HepG2 (cell line): ENCODE measurements around the gene PIGL. TPM values are rescaled to one million over a fixed set of nuclear protein-coding genes. Genes with fewer than 3 reads are reported as not detected.

Experiments
- AKNA ChIP-seq: sonication (generic); formaldehyde crosslinking; IDR thresholded peaks from 2 replicates; pipeline ENCODE4 v1.4.0; 2020; ENCODE audit warnings: missing genetic modification reagents, borderline replicate concordance
- GFI1 ChIP-seq: sonication (generic); formaldehyde crosslinking; IDR thresholded peaks from 2 replicates; pipeline ENCODE4 v1.5.0; 2020; ENCODE audit warnings: missing genetic modification reagents, mild to moderate bottlenecking, borderline replicate concordance
- GPBP1L1 ChIP-seq: sonication (generic); formaldehyde crosslinking; IDR thresholded peaks from 2 replicates; pipeline ENCODE4 v1.5.0; 2020; ENCODE audit warnings: mild to moderate bottlenecking, missing genetic modification reagents
- MBNL3 ChIP-seq: fragments of 250-450 bp; sonication (Bioruptor Pico); conservative IDR thresholded peaks from 2 replicates; pipeline ENCODE4 v1.8.0; 2022; ENCODE audit warnings: mild to moderate bottlenecking, inconsistent platforms
- MED1 ChIP-seq: sonication (generic); formaldehyde crosslinking; IDR thresholded peaks from 2 replicates; pipeline ENCODE4 v1.4.0; 2020; ENCODE audit warnings: missing genetic modification reagents
- NPAS2 ChIP-seq: sonication (generic); formaldehyde crosslinking; IDR thresholded peaks from 2 replicates; pipeline ENCODE4 v1.8.0; 2022; ENCODE audit warnings: mild to moderate bottlenecking, missing genetic modification reagents, borderline replicate concordance
- SPEN ChIP-seq: sonication (generic); formaldehyde crosslinking; IDR thresholded peaks from 2 replicates; pipeline ENCODE4 v1.5.1; 2020; ENCODE audit warnings: low read depth, mild to moderate bottlenecking, missing genetic modification reagents
- TEAD3 ChIP-seq: optimal IDR thresholded peaks from 2 replicates; pipeline ENCODE3; 2016; ENCODE audit warnings: borderline replicate concordance
- TOPORS ChIP-seq: sonication (generic); formaldehyde crosslinking; IDR thresholded peaks from 2 replicates; pipeline ENCODE4 v1.8.0; 2023; ENCODE audit warnings: mild to moderate bottlenecking, missing genetic modification reagents
- ZBTB25 ChIP-seq: IDR thresholded peaks from 2 replicates; pipeline ENCODE4 v1.6.1; 2018; ENCODE audit warnings: missing genetic modification reagents
- ZFP36 ChIP-seq: fragments of 150-350 bp; IDR thresholded peaks from 2 replicates; pipeline ENCODE4 v1.6.1; 2018; ENCODE audit warnings: borderline replicate concordance, low read length, low read depth; ENCODE audit not compliant: partially characterized antibody
- ZNF543 ChIP-seq: sonication (generic); formaldehyde crosslinking; IDR thresholded peaks from 2 replicates; pipeline ENCODE4 v1.4.0; 2020; ENCODE audit warnings: mild to moderate bottlenecking, missing genetic modification reagents
- ZNF556 ChIP-seq: sonication (generic); formaldehyde crosslinking; IDR thresholded peaks from 2 replicates; pipeline ENCODE4 v1.4.0; 2020; ENCODE audit warnings: mild to moderate bottlenecking, missing genetic modification reagents, borderline replicate concordance
- ZNF704 ChIP-seq: sonication (generic); formaldehyde crosslinking; IDR thresholded peaks from 2 replicates; pipeline ENCODE4 v1.8.1; 2023; ENCODE audit warnings: mild to moderate bottlenecking, inconsistent platforms, moderate library complexity, missing genetic modification reagents, borderline replicate concordance
- polyA plus RNA-seq, 8 experiments: library from polyadenylated mRNA; depleted of rRNA in 3 of 8; stranded (reverse) in 7 of 8; unstranded in 1 of 8; fragments of >200 nt; fragmentation: Illumina TruSeq in 4 of 8; extraction: Trizol in 4 of 8; gene quantifications; 2 replicates each; pipeline versions ENCODE4 v1.2.1 to v1.2.3, GENCODE V29; 2011 to 2016; ENCODE audit warnings: low read depth in 4 of 8, missing spikeins in 1 of 8, mixed read lengths in 1 of 8; ENCODE audit not compliant: insufficient read depth in 1 of 8
- total RNA-seq, 5 experiments: library from RNA; depleted of rRNA; stranded (reverse); fragments of >200 nt; fragmentation: Illumina TruSeq; extraction: Trizol; gene quantifications; 2 replicates each; pipeline ENCODE4 v1.2.3, GENCODE V29; 2016; ENCODE audit warnings: low read depth in 1 of 5
- TF ChIP-seq, protein P1 (sequence below): sonication (generic); formaldehyde crosslinking; IDR thresholded peaks from 2 replicates; pipeline ENCODE4 v1.5.0; 2020; ENCODE audit warnings: missing genetic modification reagents
- TF ChIP-seq, protein P2 (sequence below): IDR thresholded peaks from 2 replicates; pipeline ENCODE4 v1.6.1; 2016; ENCODE audit warnings: missing biosample characterization, missing genetic modification reagents, low read depth

PIGL gene
- total and polyA plus RNA-seq, 2 of the 13 experiments (the other 11 are each of a cell fraction or from before 2014, with no cell fraction given): 28.5 to 63.8 TPM

DNA sequence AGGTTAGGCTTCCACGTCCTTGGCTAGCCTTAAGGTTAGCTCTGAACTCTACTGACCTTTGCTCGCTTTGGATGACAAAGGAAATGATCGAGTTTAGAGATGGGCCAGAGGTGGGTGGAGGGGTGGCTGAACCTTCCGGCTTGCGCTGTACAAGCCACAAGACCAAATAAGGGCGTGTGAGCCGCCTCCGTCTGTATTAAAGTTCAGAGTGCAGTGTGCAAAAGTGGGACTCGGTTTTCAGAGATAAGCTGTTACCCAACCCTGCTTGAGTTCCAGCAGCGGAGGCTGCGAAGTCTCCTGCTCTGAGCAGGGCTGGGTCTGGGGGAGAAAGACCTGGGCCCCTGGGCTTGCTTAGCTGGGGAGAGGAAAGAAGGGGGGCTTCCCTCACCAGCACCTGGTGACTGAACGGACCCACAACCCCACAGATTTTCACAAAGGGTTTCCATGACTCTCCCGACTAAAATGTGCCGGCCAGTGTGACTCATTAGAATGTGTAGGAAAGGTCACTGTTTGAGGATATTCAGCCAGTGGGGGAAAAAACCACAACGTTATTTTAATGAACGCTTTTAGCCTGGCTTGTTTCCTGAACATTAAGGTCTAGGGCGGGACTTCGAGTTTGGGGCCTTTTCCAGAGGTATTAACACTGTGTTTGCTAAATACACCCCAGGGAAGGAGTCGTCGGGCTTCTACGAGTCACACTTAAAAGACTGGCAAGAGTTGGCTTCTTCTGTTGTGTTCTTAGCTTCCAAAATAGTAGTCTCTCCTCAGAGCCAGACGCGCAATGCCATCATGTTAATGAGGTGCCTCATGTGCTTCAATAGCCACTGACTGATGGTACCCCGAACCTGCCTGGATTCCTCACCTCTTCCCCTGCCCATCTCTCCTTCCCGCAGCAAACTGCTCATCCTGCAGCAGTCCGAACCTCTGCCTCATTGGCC, 69.3 kb downstream of the PIGL start (continued):
- no peak for TF ChIP-seq AKNA (CRISPR knock-in tag)
- peak; percentile 74; the same call in 1 of the 2 replicates for TF ChIP-seq ZNF556
- TF ChIP-seq SPEN (CRISPR knock-in tag): peak; percentile 89; the same call in 1 of the 2 replicates
- no peak for TF ChIP-seq MBNL3 (CRISPR knock-in tag)
- TF ChIP-seq ZBTB25 (CRISPR knock-in tag): peak; percentile 80
- peak; percentile 75 for TF ChIP-seq TEAD3 (CRISPR knock-in tag)
- TF ChIP-seq, protein P1, sequence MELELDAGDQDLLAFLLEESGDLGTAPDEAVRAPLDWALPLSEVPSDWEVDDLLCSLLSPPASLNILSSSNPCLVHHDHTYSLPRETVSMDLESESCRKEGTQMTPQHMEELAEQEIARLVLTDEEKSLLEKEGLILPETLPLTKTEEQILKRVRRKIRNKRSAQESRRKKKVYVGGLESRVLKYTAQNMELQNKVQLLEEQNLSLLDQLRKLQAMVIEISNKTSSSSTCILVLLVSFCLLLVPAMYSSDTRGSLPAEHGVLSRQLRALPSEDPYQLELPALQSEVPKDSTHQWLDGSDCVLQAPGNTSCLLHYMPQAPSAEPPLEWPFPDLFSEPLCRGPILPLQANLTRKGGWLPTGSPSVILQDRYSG (CRISPR knock-in tag): no peak
- no peak for TF ChIP-seq NPAS2
- TF ChIP-seq TOPORS (CRISPR knock-in tag): no peak; the same call in 1 of the 2 replicates
- peak; percentile 40; the same call in 1 of the 2 replicates for TF ChIP-seq ZNF704 (CRISPR knock-in tag)
- TF ChIP-seq, protein P2, sequence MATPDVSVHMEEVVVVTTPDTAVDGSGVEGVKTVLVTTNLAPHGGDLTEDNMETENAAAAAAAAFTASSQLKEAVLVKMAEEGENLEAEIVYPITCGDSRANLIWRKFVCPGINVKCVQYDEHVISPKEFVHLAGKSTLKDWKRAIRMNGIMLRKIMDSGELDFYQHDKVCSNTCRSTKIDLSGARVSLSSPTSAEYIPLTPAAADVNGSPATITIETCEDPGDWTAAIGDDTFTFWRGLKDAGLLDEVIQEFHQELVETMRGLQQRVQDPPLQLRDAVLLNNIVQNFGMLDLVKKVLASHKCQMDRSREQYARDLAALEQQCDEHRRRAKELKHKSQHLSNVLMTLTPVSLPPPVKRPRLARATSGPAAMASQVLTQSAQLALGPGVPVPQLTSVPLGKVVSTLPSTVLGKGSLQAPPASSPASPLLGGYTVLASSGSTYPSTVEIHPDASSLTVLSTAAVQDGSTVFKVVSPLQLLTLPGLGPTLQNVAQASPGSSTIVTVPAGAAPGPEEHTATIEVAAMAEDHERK (CRISPR knock-in tag): 0 out of 2 replicates have a peak, but pooled peaks have one; percentile 10
- TF ChIP-seq MED1: peak; percentile 98
- peak; percentile 67 for TF ChIP-seq GFI1 (CRISPR knock-in tag)
- TF ChIP-seq GPBP1L1 (CRISPR knock-in tag): no peak
- TF ChIP-seq ZNF543 (CRISPR knock-in tag): peak; percentile 94
- peak; percentile 71 for TF ChIP-seq ZFP36
